ENCODE results near the gene CRABP1. TPM values are rescaled to one million over a fixed set of nuclear protein-coding genes. Genes with fewer than 3 reads are reported as not detected.

The CRABP1 gene
- total RNA-seq, 4 donors from 2014 or later: 0.50 to 5.3 (median 3.6) TPM; not detected in 1

- WGBS, 2 donors (ENCODE audit: low coverage in 1 of 2): 53 to 54% methylated on average over 2 of the region's 7 CpGs
- no peaks in the 10 kb centered on the region for H3K4me1 ChIP-seq
- no peak overlapping the region for H3K4me3 ChIP-seq
- TF ChIP-seq EP300 (IDR thresholded peaks at IDR 0.05) (no peak), CTCF (IDR thresholded peaks at IDR 0.05) (no peak), POLR2AphosphoS5 (IDR thresholded peaks at IDR 0.05) (no peak), POLR2A (IDR thresholded peaks at IDR 0.05) (no peak)
- no peaks in the 10 kb centered on the region for H3K9me3 ChIP-seq
- no peak overlapping the region for H3K27ac ChIP-seq
- no peaks in the 10 kb centered on the region for H3K36me3 ChIP-seq
- ATAC-seq: no peak
- peaks cover 23% of the 10 kb centered on the region for H3K27me3 ChIP-seq
Observed at GRCh38 chr15:78315686-78316282, 24.4 kb upstream of the CRABP1 start.

- ATAC-seq: no peak
- 65 to 74% methylated on average over 5 to 10 of the region's 17 CpGs for WGBS, 2 donors (ENCODE audit: low coverage in 1 of 2)
Observed at GRCh38 chr15:78316283-78317083, 23.7 kb upstream of the CRABP1 start.

GRCh38 chr15:78317145-78317836 is 22.9 kb upstream of the CRABP1 start:
- TF ChIP-seq EP300 (IDR thresholded peaks at IDR 0.05): no peak
- no peak for TF ChIP-seq POLR2AphosphoS5 (IDR thresholded peaks at IDR 0.05)
- TF ChIP-seq CTCF (IDR thresholded peaks at IDR 0.05): no peak
- TF ChIP-seq POLR2A (IDR thresholded peaks at IDR 0.05): no peak
- no peak for ATAC-seq
- Histone ChIP-seq H3K9me3 (no peaks in the 10 kb centered on the region), H3K27ac (no peak overlapping the region), H3K4me1 (no peaks in the 10 kb centered on the region), H3K27me3 (peaks cover 23% of the 10 kb centered on the region), H3K36me3 (no peaks in the 10 kb centered on the region), H3K4me3 (no peak overlapping the region)
- 74% methylated on average over 4 of the region's 8 CpGs; no CpG with 5 or more reads in 1 of the 2 donors for WGBS, 2 donors (ENCODE audit: low coverage in 1 of 2)

More at GRCh38 chr15:78316283-78317083, 23.7 kb upstream of the CRABP1 start:
- Histone ChIP-seq H3K27ac (no peak overlapping the region), H3K36me3 (no peaks in the 10 kb centered on the region), H3K4me3 (no peak overlapping the region), H3K4me1 (no peaks in the 10 kb centered on the region), H3K9me3 (no peaks in the 10 kb centered on the region), H3K27me3 (peaks cover 23% of the 10 kb centered on the region)
- TF ChIP-seq CTCF (IDR thresholded peaks at IDR 0.05): no peak
- no peak for TF ChIP-seq EP300 (IDR thresholded peaks at IDR 0.05)
- TF ChIP-seq POLR2AphosphoS5 (IDR thresholded peaks at IDR 0.05): no peak
- TF ChIP-seq POLR2A (IDR thresholded peaks at IDR 0.05): no peak

GRCh38 chr15:78319588-78319987 is 20.6 kb upstream of the CRABP1 start:
- no peak overlapping the region for H3K27ac ChIP-seq
- peaks cover 11% of the 10 kb centered on the region for H3K27me3 ChIP-seq
- H3K4me1 ChIP-seq: no peaks in the 10 kb centered on the region
- H3K4me3 ChIP-seq: no peak overlapping the region
- TF ChIP-seq CTCF (IDR thresholded peaks at IDR 0.05) (no peak), EP300 (IDR thresholded peaks at IDR 0.05) (no peak), POLR2A (IDR thresholded peaks at IDR 0.05) (no peak), POLR2AphosphoS5 (IDR thresholded peaks at IDR 0.05) (no peak)
- ATAC-seq: no peak
- WGBS, 2 donors (ENCODE audit: low coverage in 1 of 2): 81% methylated on average over 4 of the region's 10 CpGs; no CpG with 5 or more reads in 1 of the 2 donors
- H3K9me3 ChIP-seq: no peaks in the 10 kb centered on the region
- H3K36me3 ChIP-seq: no peaks in the 10 kb centered on the region

Measured in gastroesophageal sphincter (tissue), 4 donors.